Caco-2 (cell line): ENCODE measurements around the gene CDH13. TPM values are rescaled to one million over a fixed set of nuclear protein-coding genes. Genes with fewer than 3 reads are reported as not detected.

Source experiments
- BruUV-seq: library from RNA; stranded (reverse); fragments of 400-500 nt; replicated peaks from 2 replicates; lab custom pipeline; 2021; lab: Mats Ljungman, UMichigan
- CTCF ChIA-PET: fragments of 300-600 bp; sonication (Branson Sonifier 250); formaldehyde crosslinking; loops from one replicate; lab custom pipeline; 2022; ENCODE audit warnings: antibody characterized with exemption; lab: Charles Lee
- POLR2A ChIA-PET: fragments of 300-600 bp; sonication (Branson Sonifier 250); formaldehyde crosslinking; loops from one replicate; lab custom pipeline; 2022; ENCODE audit warnings: antibody characterized with exemption; lab: Charles Lee
- DNase-seq, 2 experiments: peaks; one replicate each; pipeline versions ENCODE4 v3.0.0 to v3.0.0-alpha.2; 2020 to 2022
- H3K27me3 ChIP-seq: replicated peaks from 2 replicates; pipeline ENCODE4 v1.6.0; 2011; ENCODE audit warnings: low read length; ENCODE audit not compliant: control insufficient read depth, insufficient read depth
- H3K36me3 ChIP-seq: 2 replicates; pipeline ENCODE4 v1.5.1; 2011; ENCODE audit warnings: low read length; ENCODE audit not compliant: control insufficient read depth, insufficient read depth
- H3K4me1 ChIP-seq: fragments of 250-450 bp; sonication (Bioruptor Pico); 2 replicates; pipeline ENCODE4 v1.5.1; 2020; ENCODE audit warnings: mild to moderate bottlenecking
- H3K4me3 ChIP-seq: 2 replicates; pipeline ENCODE4 v1.5.1; 2011; ENCODE audit warnings: low read depth, mild to moderate bottlenecking, control low read depth, low read length
- H3K9me3 ChIP-seq: fragments of 250-450 bp; sonication (Bioruptor Pico); 2 replicates; pipeline ENCODE4 v1.5.1; 2020; ENCODE audit warnings: mild to moderate bottlenecking, moderate library complexity
- H3K27ac Mint-ChIP-seq: one replicate; pipeline ENCODE4 v1.8.0; 2022; ENCODE audit warnings: mixed read lengths; ENCODE audit not compliant: unreplicated experiment
- H3K27me3 Mint-ChIP-seq: one replicate; pipeline ENCODE4 v1.8.0; 2022; ENCODE audit warnings: mixed read lengths; ENCODE audit not compliant: insufficient read depth, unreplicated experiment
- H3K36me3 Mint-ChIP-seq: one replicate; pipeline ENCODE4 v1.8.0; 2022; ENCODE audit warnings: mild to moderate bottlenecking, mixed read lengths; ENCODE audit not compliant: insufficient read depth, unreplicated experiment
- H3K4me1 Mint-ChIP-seq: one replicate; pipeline ENCODE4 v1.8.0; 2022; ENCODE audit warnings: low read depth, mixed read lengths; ENCODE audit not compliant: unreplicated experiment
- H3K4me3 Mint-ChIP-seq: one replicate; pipeline ENCODE4 v1.8.0; 2022; ENCODE audit warnings: mild to moderate bottlenecking, moderate library complexity, mixed read lengths; ENCODE audit not compliant: unreplicated experiment
- H3K9me3 Mint-ChIP-seq: one replicate; pipeline ENCODE4 v1.8.0; 2022; ENCODE audit warnings: mixed read lengths; ENCODE audit not compliant: unreplicated experiment
- CTCF ChIP-seq, 2 experiments: fragments of 200-600 bp in 1 of 2; IDR thresholded peaks; 1 replicate in 1 of 2; 2 replicates in 1 of 2; pipeline versions ENCODE4 v1.5.1 to v1.8.0; 2011 to 2022; ENCODE audit warnings: antibody characterized with exemption in 1 of 2, control low read depth in 1 of 2, inconsistent platforms in 1 of 2, low read depth in 1 of 2, low read length in 1 of 2, mild to moderate bottlenecking in 1 of 2, moderate library complexity in 1 of 2; ENCODE audit not compliant: insufficient read depth in 1 of 2, severe bottlenecking in 1 of 2, unreplicated experiment in 1 of 2
- intact Hi-C: fragments of 100-400 bp; cut with micrococcal nuclease; formaldehyde crosslinking; loops from one replicate; pipeline ENCODE4 v1.10.0; 2022; ENCODE audit not compliant: unreplicated experiment
- total RNA-seq: library from RNA; stranded (reverse); gene quantifications from 2 replicates; pipeline ENCODE4 v1.2.3, GENCODE V29; 2022

Gene CDH13
- total RNA-seq, 1 experiment from 2014 or later: 2.2 TPM

GRCh38 chr16:83530293-83530692 lies 903.5 kb downstream of the CDH13 start:
- Mint-ChIP-seq H3K27me3 (peaks cover 7% of the 10 kb centered on the region), H3K27ac (no peak overlapping the region), H3K4me3 (no peak overlapping the region), H3K36me3 (no peaks in the 10 kb centered on the region), H3K9me3 (no peaks in the 10 kb centered on the region), H3K4me1 (no peaks in the 10 kb centered on the region)
- H3K4me1 ChIP-seq: no peaks in the 10 kb centered on the region
- H3K9me3 ChIP-seq: no peaks in the 10 kb centered on the region
- H3K4me3 ChIP-seq: no peak overlapping the region
- H3K27me3 ChIP-seq: no peaks in the 10 kb centered on the region
- no peak for DNase-seq
- intact Hi-C loops: no loop called here
- CTCF ChIA-PET: no interaction called here
- no TSS peak for BruUV-seq
- POLR2A ChIA-PET: no interaction called here
- H3K36me3 ChIP-seq: no peaks in the 10 kb centered on the region
- TF ChIP-seq CTCF (IDR thresholded peaks at IDR 0.05; ENCODE audit: insufficient read depth in 1 of 2, low read depth in 1 of 2, low read length in 1 of 2, severe bottlenecking in 1 of 2, unreplicated experiment in 1 of 2): no peak

GRCh38 chr16:83532634-83533033 lies 905.9 kb downstream of the CDH13 start:
- no peak overlapping the region for H3K27ac Mint-ChIP-seq
- H3K36me3 ChIP-seq: no peaks in the 10 kb centered on the region
- H3K36me3 Mint-ChIP-seq: no peaks in the 10 kb centered on the region
- no peak overlapping the region for H3K4me3 ChIP-seq
- ChIA-PET POLR2A (no interaction called here), CTCF (no interaction called here)
- no peaks in the 10 kb centered on the region for H3K4me1 ChIP-seq
- peaks cover 13% of the 10 kb centered on the region for H3K27me3 Mint-ChIP-seq
- H3K9me3 Mint-ChIP-seq: no peaks in the 10 kb centered on the region
- no TSS peak for BruUV-seq
- H3K9me3 ChIP-seq: no peaks in the 10 kb centered on the region
- no peak for TF ChIP-seq CTCF (IDR thresholded peaks at IDR 0.05; ENCODE audit: insufficient read depth in 1 of 2, low read depth in 1 of 2, low read length in 1 of 2, severe bottlenecking in 1 of 2, unreplicated experiment in 1 of 2)
- H3K4me1 Mint-ChIP-seq: no peaks in the 10 kb centered on the region
- no peak overlapping the region for H3K4me3 Mint-ChIP-seq
- intact Hi-C loops: no loop called here
- no peaks in the 10 kb centered on the region for H3K27me3 ChIP-seq
- no peak for DNase-seq

GRCh38 chr16:83533193-83533592 lies 906.4 kb downstream of the CDH13 start:
- H3K4me1 ChIP-seq: no peaks in the 10 kb centered on the region
- Mint-ChIP-seq H3K4me1 (no peaks in the 10 kb centered on the region), H3K27me3 (peaks cover 13% of the 10 kb centered on the region), H3K36me3 (no peaks in the 10 kb centered on the region), H3K9me3 (no peaks in the 10 kb centered on the region), H3K27ac (no peak overlapping the region), H3K4me3 (no peak overlapping the region)
- BruUV-seq: no TSS peak
- no peak for DNase-seq
- no peaks in the 10 kb centered on the region for H3K27me3 ChIP-seq
- CTCF ChIA-PET: no interaction called here
- no peak overlapping the region for H3K4me3 ChIP-seq
- no peaks in the 10 kb centered on the region for H3K9me3 ChIP-seq
- POLR2A ChIA-PET: no interaction called here
- TF ChIP-seq CTCF (IDR thresholded peaks at IDR 0.05; ENCODE audit: insufficient read depth in 1 of 2, low read depth in 1 of 2, low read length in 1 of 2, severe bottlenecking in 1 of 2, unreplicated experiment in 1 of 2): no peak
- intact Hi-C loops: no loop called here
- no peaks in the 10 kb centered on the region for H3K36me3 ChIP-seq
